GM19099 (cell line): ENCODE measurements around the gene DNAJC1.

Experiments
- POLR2A ChIP-seq: IDR thresholded peaks from 3 replicates; pipeline ENCODE4 v1.6.1; 2011; ENCODE audit warnings: low read depth; ENCODE audit not compliant: insufficient read length; ENCODE audit errors: extremely low read depth

DNAJC1 gene

GRCh38 chr10:21751341-21752310 is 251.9 kb downstream of the DNAJC1 start:
- TF ChIP-seq POLR2A: no peak

DNA sequence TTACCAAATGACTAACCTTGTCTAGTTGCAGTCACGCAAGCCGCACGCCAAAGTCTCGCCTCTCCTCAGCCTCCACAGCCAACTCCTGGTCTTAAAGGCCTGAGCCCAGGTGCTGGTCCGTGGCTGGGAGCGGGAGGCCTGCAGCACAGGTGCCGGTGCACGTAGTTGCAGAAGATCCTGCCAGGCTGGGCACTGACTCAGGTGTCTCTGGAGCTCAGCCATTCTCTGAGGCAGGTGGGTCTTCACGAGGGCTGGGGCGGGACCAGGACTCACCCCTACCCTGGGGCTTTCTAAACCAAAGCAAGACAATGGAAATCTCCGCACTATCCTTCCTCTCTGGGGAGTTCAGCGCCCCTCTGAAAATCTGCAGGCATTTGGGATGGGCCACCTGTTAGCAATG is 253.1 kb downstream of the DNAJC1 start:
- no peak for TF ChIP-seq POLR2A

GRCh38 chr10:21749788-21750187 is 253.7 kb downstream of the DNAJC1 start:
- no peak for TF ChIP-seq POLR2A

GRCh38 chr10:21747809-21748208 is 255.7 kb downstream of the DNAJC1 start:
- no peak for TF ChIP-seq POLR2A

DNA sequence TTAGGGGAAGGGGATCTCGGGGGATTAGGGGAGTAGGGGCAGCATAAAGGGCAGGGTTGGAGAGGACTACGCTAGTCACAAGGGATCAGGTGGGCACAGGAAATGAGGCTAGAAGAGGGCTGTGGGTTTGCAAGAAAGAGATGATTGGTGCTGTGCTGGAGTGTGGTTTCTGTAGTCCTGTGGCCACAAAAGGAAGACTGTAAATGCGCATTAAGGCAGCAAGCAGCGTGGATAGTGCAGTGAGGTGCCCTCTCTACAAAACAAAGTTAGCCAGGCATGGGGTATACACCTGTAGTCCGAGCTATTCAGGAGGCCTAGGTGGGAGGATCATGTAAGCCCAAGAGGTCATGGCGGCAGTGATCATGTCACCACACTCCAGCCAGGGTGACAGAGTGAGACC is 257.4 kb downstream of the DNAJC1 start:
- no peak for TF ChIP-seq POLR2A

DNA sequence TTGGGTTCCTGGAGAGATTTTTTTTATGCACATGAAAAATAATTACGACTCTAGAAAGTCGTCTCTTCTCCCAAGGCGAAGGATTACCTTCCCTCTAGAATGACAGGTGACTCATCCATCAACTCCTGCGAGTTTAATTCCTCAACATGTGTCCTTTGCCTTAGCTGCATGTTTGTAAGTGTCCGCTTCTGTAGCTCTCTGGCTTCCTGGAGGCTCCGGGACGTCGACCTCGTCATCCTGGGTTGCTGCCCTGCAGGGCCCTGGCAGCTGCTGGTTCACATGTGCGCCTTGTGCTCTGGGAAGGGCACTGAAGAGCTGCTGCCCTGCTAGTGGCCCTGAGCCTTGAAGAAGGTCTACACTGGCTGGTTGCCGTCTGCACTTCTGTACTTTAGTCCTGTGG is 259.3 kb downstream of the DNAJC1 start:
- TF ChIP-seq POLR2A: no peak

DNA sequence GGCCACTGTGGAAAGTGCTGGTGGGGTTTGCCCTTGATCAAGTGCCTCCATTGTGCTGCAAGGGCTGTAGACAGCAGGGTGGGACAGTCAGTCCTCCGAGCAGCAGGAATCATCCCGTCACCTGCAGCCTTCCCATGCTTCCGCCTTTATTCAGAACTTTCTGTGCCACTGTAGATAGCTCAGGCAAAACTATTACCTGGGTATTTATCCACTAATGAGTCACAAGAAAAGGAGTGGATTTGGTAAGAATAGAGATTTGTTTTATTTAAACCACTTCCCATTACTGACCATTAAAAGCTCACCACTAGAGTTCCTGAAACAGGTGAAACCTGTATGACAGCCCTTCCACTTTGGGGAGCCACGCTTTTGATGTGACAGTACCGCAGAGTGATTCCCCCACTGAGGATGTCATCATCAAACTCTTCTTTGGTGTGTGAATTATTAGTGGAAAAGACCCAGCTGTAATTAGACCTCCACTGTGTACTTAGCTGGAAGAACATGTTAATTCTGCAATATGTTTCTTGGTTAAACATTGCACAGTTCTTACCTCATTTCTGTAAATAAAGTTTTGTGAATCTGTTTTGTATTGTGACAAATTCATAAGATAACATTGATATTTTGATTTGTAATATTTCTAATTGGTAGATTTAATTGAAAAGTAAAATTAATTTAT is 260.7 kb downstream of the DNAJC1 start:
- TF ChIP-seq POLR2A: no peak

DNA sequence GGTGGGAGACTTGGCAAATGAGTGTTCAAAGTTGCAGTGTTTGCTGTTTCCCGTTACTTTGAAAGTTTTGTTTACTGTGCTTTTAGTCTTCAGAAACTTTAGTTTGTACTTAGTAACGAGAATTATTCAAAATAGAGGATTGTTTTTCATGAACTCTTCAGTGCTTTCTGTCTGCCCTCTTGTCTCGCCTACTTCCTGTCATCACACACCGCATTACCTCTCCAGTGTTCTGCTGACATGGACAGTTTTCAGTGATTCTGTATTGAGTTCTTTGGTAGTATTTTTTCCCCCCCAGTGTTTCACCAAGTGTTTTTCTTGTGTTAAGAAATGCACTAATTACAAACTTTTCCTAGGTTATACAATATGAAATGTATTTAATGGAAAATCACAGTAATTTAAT is 262.5 kb downstream of the DNAJC1 start:
- TF ChIP-seq POLR2A: no peak

DNA sequence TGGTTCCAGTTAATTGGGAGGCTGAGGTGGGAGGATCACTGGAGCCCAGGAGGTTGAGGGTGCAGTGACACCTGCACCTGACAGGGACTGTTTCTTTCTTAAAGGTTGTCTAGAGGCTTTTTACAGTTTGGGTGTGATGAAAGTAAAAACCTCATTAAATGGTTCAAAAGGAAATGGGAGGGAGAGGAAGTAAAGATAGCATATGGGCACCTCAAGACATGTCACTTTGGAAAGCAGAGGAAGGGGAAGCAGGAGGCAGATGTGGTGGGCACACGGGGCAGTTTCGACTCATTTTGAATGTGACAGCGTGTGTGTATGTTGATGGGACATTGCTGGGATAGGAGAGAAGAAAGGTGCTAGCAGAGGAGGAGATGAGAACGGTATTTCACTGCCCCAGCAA is 266.4 kb downstream of the DNAJC1 start:
- TF ChIP-seq POLR2A: no peak

- TF ChIP-seq POLR2A: no peak
Observed at GRCh38 chr10:21733710-21734109, 269.8 kb downstream of the DNAJC1 start.

GRCh38 chr10:21732067-21732772 is 271.3 kb downstream of the DNAJC1 start:
- TF ChIP-seq POLR2A: no peak

GRCh38 chr10:21728618-21729017 is 274.9 kb downstream of the DNAJC1 start:
- no peak for TF ChIP-seq POLR2A

GRCh38 chr10:21727452-21728168 is 275.9 kb downstream of the DNAJC1 start:
- TF ChIP-seq POLR2A: no peak

DNA sequence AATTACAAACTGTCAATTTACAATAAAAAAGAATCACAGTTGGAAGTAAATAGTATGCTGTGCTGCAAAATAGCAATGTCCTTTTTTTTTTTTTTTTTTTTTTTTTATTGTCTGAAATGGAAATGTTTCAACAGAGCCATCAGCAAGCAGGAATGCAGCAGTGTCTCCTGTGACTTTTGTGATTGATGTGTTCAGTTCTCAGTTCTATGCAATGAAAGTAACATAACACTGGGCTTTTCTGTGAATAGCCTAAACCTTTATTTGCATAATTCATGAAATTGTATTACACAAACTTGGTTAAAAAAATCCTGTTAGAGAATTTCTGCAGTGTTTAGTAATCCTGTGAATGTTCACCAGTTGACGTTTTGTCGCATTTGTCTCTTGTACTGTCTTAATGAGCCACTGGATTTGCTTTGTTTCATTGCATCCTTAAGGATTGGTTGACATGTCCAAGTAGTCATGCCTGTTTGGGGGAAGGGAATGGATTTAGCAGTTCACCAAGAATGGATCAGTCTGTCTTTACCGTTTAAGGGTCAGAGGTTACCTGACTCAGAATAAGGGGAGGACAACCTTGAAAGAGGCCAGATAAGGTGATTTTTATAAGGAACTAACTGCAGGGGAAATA is 276.8 kb downstream of the DNAJC1 start:
- no peak for TF ChIP-seq POLR2A
